ENCODE measurements around the gene IFI16. TPM values are rescaled to one million over a fixed set of nuclear protein-coding genes. Genes with fewer than 3 reads are reported as not detected.

Gene IFI16
- total RNA-seq, 4 donors from 2014 or later: 47.0 to 72.0 (median 50.8) TPM

- intact Hi-C loops (cut with DNase I; ENCODE audit: low total_unique reads): no loop called here
- TF ChIP-seq POLR2A (IDR thresholded peaks at IDR 0.05) (no peak), CTCF (IDR thresholded peaks at IDR 0.05) (no peak)
- WGBS, 2 donors: 78 to 83% methylated on average over 4 of the region's 4 CpGs
- DNase-seq (ENCODE audit: low spot score in 2 of 2): no peak
- no peak overlapping the region for H3K4me3 ChIP-seq (ENCODE audit: low read depth, poor library complexity, severe bottlenecking)
Observed at GRCh38 chr1:158992787-158993312, 16.9 kb upstream of the IFI16 start.

- DNase-seq (ENCODE audit: low spot score in 2 of 2): no peak
- 71 to 73% methylated on average over 5 of the region's 5 CpGs for WGBS, 2 donors
- TF ChIP-seq POLR2A (IDR thresholded peaks at IDR 0.05) (no peak), CTCF (IDR thresholded peaks at IDR 0.05) (no peak)
- no peak overlapping the region for H3K4me3 ChIP-seq (ENCODE audit: low read depth, poor library complexity, severe bottlenecking)
- intact Hi-C loops (cut with DNase I; ENCODE audit: low total_unique reads): no loop called here
Observed at GRCh38 chr1:158996998-158997397, 12.7 kb upstream of the IFI16 start.

GRCh38 chr1:158998037-158998780 is 11.5 kb upstream of the IFI16 start:
- WGBS, 2 donors: 47 to 49% methylated on average over 6 of the region's 6 CpGs
- intact Hi-C loops (cut with DNase I; ENCODE audit: low total_unique reads): no loop called here
- TF ChIP-seq CTCF (IDR thresholded peaks at IDR 0.05) (no peak), POLR2A (IDR thresholded peaks at IDR 0.05) (no peak)
- DNase-seq (ENCODE audit: low spot score in 2 of 2): no peak
- no peak overlapping the region for H3K4me3 ChIP-seq (ENCODE audit: low read depth, poor library complexity, severe bottlenecking)

GRCh38 chr1:158998781-158999161 is 10.9 kb upstream of the IFI16 start:
- DNase-seq (ENCODE audit: low spot score in 2 of 2): peak in 1 of 2 donors; percentile 62
- no peak for TF ChIP-seq POLR2A (IDR thresholded peaks at IDR 0.05)
- peak in 1 of 3 donors; percentile 78 for TF ChIP-seq CTCF (IDR thresholded peaks at IDR 0.05)
- intact Hi-C loops (cut with DNase I; ENCODE audit: low total_unique reads): no loop called here
- 6 to 8% methylated on average over 13 of the region's 13 CpGs for WGBS, 2 donors
- H3K4me3 ChIP-seq (ENCODE audit: low read depth, poor library complexity, severe bottlenecking): no peak overlapping the region

- DNase-seq (ENCODE audit: low spot score in 2 of 2): peak; percentile 93 to 96
- intact Hi-C loops (cut with DNase I; ENCODE audit: low total_unique reads): no loop called here
- 6 to 12% methylated on average over 11 of the region's 11 CpGs for WGBS, 2 donors
- TF ChIP-seq POLR2A (IDR thresholded peaks at IDR 0.05): no peak
- TF ChIP-seq CTCF (IDR thresholded peaks at IDR 0.05): no peak
- peak overlapping the region; percentile 12 for H3K4me3 ChIP-seq (ENCODE audit: low read depth, poor library complexity, severe bottlenecking)
Observed at GRCh38 chr1:158999316-159000069, 10.2 kb upstream of the IFI16 start.
